Ishikawa (cell line): ENCODE results near the gene DNAJC5.

ENCODE experiments used
- CEBPB ChIP-seq: IDR thresholded peaks from 2 replicates; pipeline ENCODE4 v1.6.1; 2012
- CREB1 ChIP-seq: IDR thresholded peaks from 2 replicates; pipeline ENCODE4 v1.6.1; 2012; ENCODE audit warnings: low read depth
- EGR1 ChIP-seq: IDR thresholded peaks from 2 replicates; pipeline ENCODE4 v1.6.1; 2012
- EP300 ChIP-seq: IDR thresholded peaks from 2 replicates; pipeline ENCODE4 v1.6.1; 2012; ENCODE audit warnings: borderline replicate concordance
- FOXM1 ChIP-seq: IDR thresholded peaks from 2 replicates; pipeline ENCODE4 v1.6.1; 2012; ENCODE audit warnings: low read depth, borderline replicate concordance
- MAX ChIP-seq: IDR thresholded peaks from 2 replicates; pipeline ENCODE4 v1.6.1; 2012
- NFIC ChIP-seq: IDR thresholded peaks from 2 replicates; pipeline ENCODE4 v1.6.1; 2012
- RAD21 ChIP-seq: IDR thresholded peaks from 2 replicates; pipeline ENCODE4 v1.6.1; 2012; ENCODE audit warnings: low read depth
- REST ChIP-seq: IDR thresholded peaks from 2 replicates; pipeline ENCODE4 v1.6.1; 2012; ENCODE audit warnings: low read depth, mild to moderate bottlenecking
- TAF1 ChIP-seq: IDR thresholded peaks from 2 replicates; pipeline ENCODE4 v1.6.1; 2012; ENCODE audit warnings: low read depth, mild to moderate bottlenecking
- TCF12 ChIP-seq: IDR thresholded peaks from 2 replicates; pipeline ENCODE4 v1.6.1; 2012; ENCODE audit warnings: low read depth
- TEAD4 ChIP-seq: IDR thresholded peaks from 2 replicates; pipeline ENCODE4 v1.6.1; 2012
- USF1 ChIP-seq: IDR thresholded peaks from 2 replicates; pipeline ENCODE4 v1.6.1; 2012
- YY1 ChIP-seq: IDR thresholded peaks from 2 replicates; pipeline ENCODE4 v1.6.1; 2012; ENCODE audit warnings: low read depth
- ZBTB7A ChIP-seq: IDR thresholded peaks from 2 replicates; pipeline ENCODE4 v1.6.1; 2012; ENCODE audit warnings: low read depth

Gene DNAJC5

GRCh38 chr20:63855363-63856097 is 39.4 kb upstream of the DNAJC5 start:
- TF ChIP-seq TEAD4 (no peak), RAD21 (no peak), USF1 (no peak), EGR1 (no peak), NFIC (no peak), REST (no peak), TCF12 (no peak), FOXM1 (no peak), CREB1 (no peak), TAF1 (no peak), EP300 (no peak), YY1 (no peak)

- TF ChIP-seq ZBTB7A (0 out of 2 replicates have a peak, but pooled peaks have one; percentile 14), TAF1 (no peak)
These were observed 38.8 kb upstream of the DNAJC5 start for GRCh38 chr20:63856098-63856511.

- TF ChIP-seq EGR1 (no peak), NFIC (no peak), TCF12 (no peak), YY1 (no peak), ZBTB7A (no peak), TEAD4 (no peak), CREB1 (no peak), RAD21 (no peak), EP300 (no peak), TAF1 (no peak), USF1 (no peak), MAX (no peak), FOXM1 (no peak), REST (no peak), CEBPB (no peak)
These were observed 37.0 kb upstream of the DNAJC5 start for GRCh38 chr20:63857764-63858392.

- TF ChIP-seq CREB1, result no peak
- TF ChIP-seq USF1, result no peak
- TF ChIP-seq MAX, result no peak
- no peak for TF ChIP-seq REST
- TF ChIP-seq TEAD4, result no peak
- TF ChIP-seq TAF1, result no peak
- TF ChIP-seq FOXM1, result no peak
- 0 out of 2 replicates have a peak, but pooled peaks have one; percentile 18 for TF ChIP-seq ZBTB7A
- no peak for TF ChIP-seq NFIC
- no peak for TF ChIP-seq EP300
- TF ChIP-seq EGR1, result no peak
- TF ChIP-seq RAD21, result peak; percentile 26; the same call in 1 of the 2 replicates
These were observed 36.3 kb upstream of the DNAJC5 start for GRCh38 chr20:63858393-63859165.
